ENCODE data around the gene NFKBIE. TPM values are rescaled to one million over a fixed set of nuclear protein-coding genes. Genes with fewer than 3 reads are reported as not detected.

NFKBIE gene
- total RNA-seq, 1 experiment from 2014 or later = 32.7 TPM

GRCh38 chr6:44291841-44292240, 26.5 kb upstream of the NFKBIE start:
- H3K4me1 Mint-ChIP-seq (ENCODE audit: low read depth, unreplicated experiment) = no peaks in the 10 kb centered on the region
- no peaks in the 10 kb centered on the region for H3K9me3 Mint-ChIP-seq (ENCODE audit: low read depth, unreplicated experiment)
- H3K4me3 Mint-ChIP-seq (ENCODE audit: low read depth, unreplicated experiment) = no peak overlapping the region
- DNase-seq = no peak
- peaks cover 3% of the 10 kb centered on the region for H3K36me3 Mint-ChIP-seq (ENCODE audit: insufficient read depth, unreplicated experiment)
- intact Hi-C loops (cut with micrococcal nuclease; ENCODE audit: unreplicated experiment) = no loop called here
- TF ChIP-seq CTCF (IDR thresholded peaks at IDR 0.05; ENCODE audit: unreplicated experiment) = no peak
- peaks cover 96% of the 10 kb centered on the region for H3K27me3 Mint-ChIP-seq (ENCODE audit: unreplicated experiment)
- no peak overlapping the region for H3K27ac Mint-ChIP-seq (ENCODE audit: unreplicated experiment)
- BruUV-seq (replicated peaks) = no TSS peak
- CTCF ChIA-PET = interaction anchor here (0.7 to 1.3 kb wide), 4 partner anchors 13 to 50 kb away, joined by 3 to 4 read pairs (median 3); partner anchors contain the start of genes AARS2 and SPATS1

GRCh38 chr6:44289726-44290260, 24.4 kb upstream of the NFKBIE start:
- Mint-ChIP-seq H3K36me3 (ENCODE audit: insufficient read depth, unreplicated experiment) (no peaks in the 10 kb centered on the region), H3K4me1 (ENCODE audit: low read depth, unreplicated experiment) (no peaks in the 10 kb centered on the region), H3K27me3 (ENCODE audit: unreplicated experiment) (peaks cover 96% of the 10 kb centered on the region), H3K9me3 (ENCODE audit: low read depth, unreplicated experiment) (no peaks in the 10 kb centered on the region), H3K27ac (ENCODE audit: unreplicated experiment) (no peak overlapping the region), H3K4me3 (ENCODE audit: low read depth, unreplicated experiment) (no peak overlapping the region)
- intact Hi-C loops (cut with micrococcal nuclease; ENCODE audit: unreplicated experiment) = no loop called here
- no peak for TF ChIP-seq CTCF (IDR thresholded peaks at IDR 0.05; ENCODE audit: unreplicated experiment)
- DNase-seq = no peak
- no TSS peak for BruUV-seq (replicated peaks)
- CTCF ChIA-PET = interaction anchor here (0.7 to 1.1 kb wide), 2 partner anchors 11 to 65 kb away, joined by 3 read pairs; no protein-coding TSS in a partner anchor

- Mint-ChIP-seq H3K36me3 (ENCODE audit: insufficient read depth, unreplicated experiment) (no peaks in the 10 kb centered on the region), H3K27me3 (ENCODE audit: unreplicated experiment) (peaks cover 96% of the 10 kb centered on the region), H3K4me3 (ENCODE audit: low read depth, unreplicated experiment) (no peak overlapping the region), H3K9me3 (ENCODE audit: low read depth, unreplicated experiment) (no peaks in the 10 kb centered on the region), H3K27ac (ENCODE audit: unreplicated experiment) (no peak overlapping the region), H3K4me1 (ENCODE audit: low read depth, unreplicated experiment) (no peaks in the 10 kb centered on the region)
- CTCF ChIA-PET = no interaction called here
- no TSS peak for BruUV-seq (replicated peaks)
- intact Hi-C loops (cut with micrococcal nuclease; ENCODE audit: unreplicated experiment) = no loop called here
- no peak for TF ChIP-seq CTCF (IDR thresholded peaks at IDR 0.05; ENCODE audit: unreplicated experiment)
- DNase-seq = no peak
Observed at GRCh38 chr6:44286747-44287146, 21.4 kb upstream of the NFKBIE start.

GRCh38 chr6:44286285-44286565, 20.9 kb upstream of the NFKBIE start:
- Mint-ChIP-seq H3K9me3 (ENCODE audit: low read depth, unreplicated experiment) (no peaks in the 10 kb centered on the region), H3K4me1 (ENCODE audit: low read depth, unreplicated experiment) (no peaks in the 10 kb centered on the region), H3K36me3 (ENCODE audit: insufficient read depth, unreplicated experiment) (no peaks in the 10 kb centered on the region), H3K27me3 (ENCODE audit: unreplicated experiment) (peaks cover 94% of the 10 kb centered on the region), H3K4me3 (ENCODE audit: low read depth, unreplicated experiment) (no peak overlapping the region), H3K27ac (ENCODE audit: unreplicated experiment) (no peak overlapping the region)
- TF ChIP-seq CTCF (IDR thresholded peaks at IDR 0.05; ENCODE audit: unreplicated experiment) = no peak
- intact Hi-C loops (cut with micrococcal nuclease; ENCODE audit: unreplicated experiment) = no loop called here
- BruUV-seq (replicated peaks) = no TSS peak
- DNase-seq = no peak
- CTCF ChIA-PET = no interaction called here
